H9 (cell line): ENCODE results near the gene COCH. TPM values are rescaled to one million over a fixed set of nuclear protein-coding genes. Genes with fewer than 3 reads are reported as not detected.

Experiments
- DNase-seq: peaks from one replicate; pipeline ENCODE4 v3.0.0-alpha.2; 2017
- H2AFZ ChIP-seq: one replicate; pipeline ENCODE4 v1.6.1; 2013; ENCODE audit warnings: mild to moderate bottlenecking, low read length, control low read depth, moderate library complexity
- H2AK5ac ChIP-seq: 2 replicates; pipeline ENCODE4 v1.6.1; 2013; ENCODE audit warnings: low read length, control low read depth, mixed read lengths; ENCODE audit not compliant: insufficient read length
- H2BK120ac ChIP-seq: one replicate; pipeline ENCODE4 v1.6.1; 2013; ENCODE audit warnings: low read depth, mild to moderate bottlenecking, low read length, control low read depth, inconsistent platforms; ENCODE audit not compliant: poor library complexity, severe bottlenecking
- H2BK12ac ChIP-seq: 2 replicates; pipeline ENCODE4 v1.6.1; 2013; ENCODE audit warnings: low read length, control low read depth, mixed read lengths, low read depth; ENCODE audit not compliant: insufficient read length
- H2BK15ac ChIP-seq: 2 replicates; pipeline ENCODE4 v1.6.1; 2013; ENCODE audit warnings: low read depth, low read length, control low read depth
- H2BK20ac ChIP-seq: one replicate; pipeline ENCODE4 v1.6.1; 2013; ENCODE audit warnings: low read depth, mild to moderate bottlenecking, low read length, control low read depth, inconsistent platforms; ENCODE audit not compliant: poor library complexity, severe bottlenecking
- H2BK5ac ChIP-seq: 2 replicates; pipeline ENCODE4 v1.6.1; 2013; ENCODE audit warnings: low read length, control low read depth, mixed read lengths; ENCODE audit not compliant: insufficient read length
- H3K14ac ChIP-seq: 2 replicates; pipeline ENCODE4 v1.6.1; 2013; ENCODE audit warnings: low read length, control low read depth; ENCODE audit not compliant: insufficient read depth
- H3K18ac ChIP-seq: 2 replicates; pipeline ENCODE4 v1.6.1; 2013; ENCODE audit warnings: low read depth, mild to moderate bottlenecking, mixed read lengths, low read length, control low read depth; ENCODE audit not compliant: insufficient read length
- H3K23ac ChIP-seq: 2 replicates; pipeline ENCODE4 v1.6.1; 2013; ENCODE audit warnings: low read length, control low read depth, mixed read lengths, low read depth; ENCODE audit not compliant: insufficient read length
- H3K23me2 ChIP-seq: 2 replicates; pipeline ENCODE4 v1.6.1; 2013; ENCODE audit warnings: low read depth, mild to moderate bottlenecking, mixed read lengths, low read length, control low read depth; ENCODE audit not compliant: insufficient read length, poor library complexity, severe bottlenecking
- H3K27ac ChIP-seq: 2 replicates; pipeline ENCODE4 v1.5.1; 2013; ENCODE audit warnings: low read length, control low read depth, mixed read lengths, low read depth; ENCODE audit not compliant: insufficient read length
- H3K27me3 ChIP-seq: 2 replicates; pipeline ENCODE4 v1.6.1; 2013; ENCODE audit warnings: low read length, control low read depth, inconsistent platforms; ENCODE audit not compliant: insufficient read depth
- H3K4ac ChIP-seq: 2 replicates; pipeline ENCODE4 v1.6.1; 2013; ENCODE audit warnings: low read depth, mild to moderate bottlenecking, control low read depth, inconsistent platforms, low read length, moderate library complexity
- H3K4me1 ChIP-seq: 2 replicates; pipeline ENCODE4 v1.6.1; 2013; ENCODE audit warnings: low read length, control low read depth, inconsistent platforms; ENCODE audit not compliant: insufficient read depth
- H3K4me2 ChIP-seq: 2 replicates; pipeline ENCODE4 v1.6.1; 2013; ENCODE audit warnings: low read length, control low read depth, mixed read lengths; ENCODE audit not compliant: insufficient read length, insufficient read depth
- H3K56ac ChIP-seq: 2 replicates; pipeline ENCODE4 v1.6.1; 2013; ENCODE audit warnings: low read depth, mild to moderate bottlenecking, mixed read lengths, low read length, control low read depth; ENCODE audit not compliant: insufficient read length
- H3K79me1 ChIP-seq: 2 replicates; pipeline ENCODE4 v1.6.1; 2013; ENCODE audit warnings: low read depth, mild to moderate bottlenecking, moderate library complexity, low read length, control low read depth, inconsistent platforms; ENCODE audit not compliant: insufficient read depth, poor library complexity, severe bottlenecking
- H3K79me2 ChIP-seq: 2 replicates; pipeline ENCODE4 v1.6.1; 2013; ENCODE audit warnings: low read length, control low read depth, inconsistent platforms; ENCODE audit not compliant: insufficient read depth
- H3K9ac ChIP-seq: 2 replicates; pipeline ENCODE4 v1.6.1; 2013; ENCODE audit warnings: low read length, control low read depth, mixed read lengths; ENCODE audit not compliant: insufficient read length; ENCODE audit errors: extremely low read depth
- H3K9me3 ChIP-seq: one replicate; pipeline ENCODE4 v1.6.1; 2013; ENCODE audit warnings: low read depth, low read length, inconsistent platforms; ENCODE audit not compliant: control insufficient read depth
- H3T11ph ChIP-seq: one replicate; pipeline ENCODE4 v1.6.1; 2013; ENCODE audit warnings: mild to moderate bottlenecking, low read length, control low read depth, inconsistent platforms
- H4K20me1 ChIP-seq: one replicate; pipeline ENCODE4 v1.6.1; 2013; ENCODE audit not compliant: control insufficient read depth, insufficient read length, insufficient read depth
- H4K5ac ChIP-seq: 2 replicates; pipeline ENCODE4 v1.6.1; 2013; ENCODE audit warnings: low read depth, mild to moderate bottlenecking, mixed read lengths, low read length, control low read depth; ENCODE audit not compliant: insufficient read length
- H4K8ac ChIP-seq: replicated peaks from 2 replicates; pipeline ENCODE4 v1.6.1; 2013; ENCODE audit warnings: low read length, control low read depth, mixed read lengths, low read depth; ENCODE audit not compliant: insufficient read length
- H4K91ac ChIP-seq: 2 replicates; pipeline ENCODE4 v1.6.1; 2013; ENCODE audit warnings: low read depth, mild to moderate bottlenecking, moderate library complexity, mixed read lengths, low read length, control low read depth; ENCODE audit not compliant: insufficient read length
- H3K27ac Mint-ChIP-seq, 3 experiments: 2 replicates in 2 of 3; 3 replicates in 1 of 3; pipeline ENCODE4 v1.8.0; 2020 to 2021; ENCODE audit warnings: mixed read lengths in 3 of 3, mild to moderate bottlenecking in 1 of 3, moderate library complexity in 1 of 3
- H3K27me3 Mint-ChIP-seq: 2 replicates; pipeline ENCODE4 v1.8.0; 2021; ENCODE audit warnings: low read depth, mild to moderate bottlenecking, moderate library complexity, mixed read lengths
- H3K36me3 Mint-ChIP-seq, 3 experiments: 2 replicates in 2 of 3; 3 replicates in 1 of 3; pipeline ENCODE4 v1.8.0; 2020 to 2021; ENCODE audit warnings: low read depth in 3 of 3, mixed read lengths in 3 of 3; ENCODE audit not compliant: insufficient read depth in 1 of 3
- H3K4me1 Mint-ChIP-seq, 2 experiments: 2 replicates each; pipeline ENCODE4 v1.8.0; 2020; ENCODE audit warnings: mixed read lengths in 2 of 2
- H3K4me3 Mint-ChIP-seq, 2 experiments: 2 replicates in 1 of 2; 3 replicates in 1 of 2; pipeline ENCODE4 v1.8.0; 2020 to 2021; ENCODE audit warnings: mild to moderate bottlenecking in 2 of 2, mixed read lengths in 2 of 2, moderate library complexity in 1 of 2
- H3K9me3 Mint-ChIP-seq, 2 experiments: 2 replicates in 1 of 2; 3 replicates in 1 of 2; pipeline ENCODE4 v1.8.0; 2020; ENCODE audit warnings: mild to moderate bottlenecking in 2 of 2, mixed read lengths in 2 of 2, moderate library complexity in 1 of 2
- CTCF ChIP-seq: fragments of 200-600 bp; sonication (generic); conservative IDR thresholded peaks from 3 replicates; pipeline ENCODE4 v1.8.0; 2021; ENCODE audit warnings: antibody characterized with exemption, mild to moderate bottlenecking
- WGBS: extraction: QIAGEN DNeasy Blood & Tissue Kit; methylation state at CpG from one replicate; pipeline ENCODE4 v1.1.7; 2013; ENCODE audit warnings: missing lambda C conversion rate, low lambda C conversion rate, mixed read lengths; ENCODE audit not compliant: insufficient read length; ENCODE audit errors: extremely low coverage; 5-methylcytosine and 5-hydroxymethylcytosine counted together
- total RNA-seq: library from RNA; stranded (reverse); gene quantifications from 2 replicates; pipeline ENCODE4 v1.2.1, GENCODE V29; 2021

COCH gene
- total RNA-seq, 1 experiment from 2014 or later: 25.8 TPM

- H2AK5ac ChIP-seq: no peak overlapping the region
- H3K23me2 ChIP-seq: no peaks in the 10 kb centered on the region
- no peaks in the 10 kb centered on the region for H3K79me2 ChIP-seq
- no peak overlapping the region for H4K8ac ChIP-seq
- no peak overlapping the region for H2BK5ac ChIP-seq
- no peaks in the 10 kb centered on the region for H3K9me3 ChIP-seq
- no peak overlapping the region for H2BK120ac ChIP-seq
- no peak overlapping the region for H3T11ph ChIP-seq
- WGBS: no CpG with 5 or more reads among the region's 6 CpGs
- H2BK12ac ChIP-seq: no peak overlapping the region
- H3K79me1 ChIP-seq: no peaks in the 10 kb centered on the region
- no peak for DNase-seq
- H2AFZ ChIP-seq: no peak overlapping the region
- H3K27me3 ChIP-seq: no peaks in the 10 kb centered on the region
- no peak for TF ChIP-seq CTCF
- H2BK20ac ChIP-seq: no peak overlapping the region
- no peak overlapping the region for H3K23ac ChIP-seq
- H3K56ac ChIP-seq: no peak overlapping the region
- H3K18ac ChIP-seq: no peak overlapping the region
- no peak overlapping the region for H4K5ac ChIP-seq
- H4K91ac ChIP-seq: no peak overlapping the region
- H3K27ac ChIP-seq: no peak overlapping the region
- no peak overlapping the region for H2BK15ac ChIP-seq
- no peak overlapping the region; a peak in 1 of 7 replicates for H3K27ac Mint-ChIP-seq
- H3K9me3 Mint-ChIP-seq: no peaks in the 10 kb centered on the region
- no peak overlapping the region; the same call in 1 of the 2 replicates for H3K14ac ChIP-seq
- no peak overlapping the region for H3K9ac ChIP-seq
- H3K4ac ChIP-seq: no peak overlapping the region
- H4K20me1 ChIP-seq: no peaks in the 10 kb centered on the region
- no peaks in the 10 kb centered on the region for H3K36me3 Mint-ChIP-seq
- H3K4me1 ChIP-seq: no peaks in the 10 kb centered on the region
- no peaks in the 10 kb centered on the region for H3K27me3 Mint-ChIP-seq
- no peak overlapping the region for H3K4me2 ChIP-seq
- no peaks in the 10 kb centered on the region for H3K4me1 Mint-ChIP-seq
- H3K4me3 Mint-ChIP-seq: no peak overlapping the region
These were observed 18.9 kb upstream of the COCH start for GRCh38 chr14:30855345-30856037.
